Fibroblast of skin of right biceps (primary cell): Measurements from ENCODE around the gene SLC27A6.
A peak's percentile ranks its signal among the peaks of the same experiment; 100 is the strongest.
"Not testable (repeated sequence)": the region's sequence is repeated elsewhere in the genome, so short reads cannot be mapped to it uniquely, and the experiment has no call there.

Source experiments
- DNase-seq: peaks from one replicate; pipeline ENCODE4 v3.0.0-alpha.2; 2013

SLC27A6 gene

GRCh38 chr5:129003232-129003631 is 37.9 kb downstream of the SLC27A6 start:
- peak; percentile 1 for DNase-seq

- no peak for DNase-seq
Measured at GRCh38 chr5:129014185-129014584, 48.9 kb downstream of the SLC27A6 start.

GRCh38 chr5:129018837-129019236 is 53.5 kb downstream of the SLC27A6 start:
- DNase-seq, result no peak

- no peak for DNase-seq
Measured at GRCh38 chr5:129019401-129019908, 54.2 kb downstream of the SLC27A6 start.

GRCh38 chr5:129020683-129021082 is 55.4 kb downstream of the SLC27A6 start:
- DNase-seq, result no peak

GRCh38 chr5:129021744-129022143 is 56.5 kb downstream of the SLC27A6 start:
- DNase-seq, result no peak

GRCh38 chr5:129022599-129022998 is 57.3 kb downstream of the SLC27A6 start:
- no peak for DNase-seq

- no peak for DNase-seq
Measured at GRCh38 chr5:129027260-129027659, 62.0 kb downstream of the SLC27A6 start.

- DNase-seq, result no peak
Measured at GRCh38 chr5:129031886-129032683, 66.8 kb downstream of the SLC27A6 start.

- DNase-seq, result not testable (repeated sequence)
Measured at GRCh38 chr5:129036257-129036656, 71.0 kb downstream of the SLC27A6 start.

- no peak for DNase-seq
Measured at GRCh38 chr5:129041196-129041881, 76.1 kb downstream of the SLC27A6 start.

GRCh38 chr5:129042306-129042705 is 77.0 kb downstream of the SLC27A6 start:
- no peak for DNase-seq

- DNase-seq, result no peak
Measured at GRCh38 chr5:129043894-129044293, 78.6 kb downstream of the SLC27A6 start.

GRCh38 chr5:129046151-129046550 is 80.9 kb downstream of the SLC27A6 start:
- no peak for DNase-seq

- DNase-seq, result no peak
Measured at GRCh38 chr5:129048509-129048908, 83.2 kb downstream of the SLC27A6 start.

- no peak for DNase-seq
Measured at GRCh38 chr5:129049126-129049799, 84.0 kb downstream of the SLC27A6 start.

GRCh38 chr5:129051283-129051682 is 86.0 kb downstream of the SLC27A6 start:
- DNase-seq, result no peak

- no peak for DNase-seq
Measured at GRCh38 chr5:129053438-129053837, 88.2 kb downstream of the SLC27A6 start.

GRCh38 chr5:129057329-129057728 is 92.0 kb downstream of the SLC27A6 start:
- DNase-seq, result no peak

- DNase-seq, result no peak
Measured at GRCh38 chr5:129061849-129062248, 96.6 kb downstream of the SLC27A6 start.

- DNase-seq, result peak; percentile 4
Measured at GRCh38 chr5:129063483-129064113, 98.3 kb downstream of the SLC27A6 start.

- no peak for DNase-seq
Measured at GRCh38 chr5:129065721-129066120, 100.4 kb downstream of the SLC27A6 start.

- no peak for DNase-seq
Measured at GRCh38 chr5:129067745-129068144, 102.5 kb downstream of the SLC27A6 start.
